Inflammatory macrophage treated with lipopolysaccharide for 1 hour (primary cell): ENCODE data around the gene OPHN1.

ENCODE experiments used
- DNase-seq, 2 donors: peaks; one replicate each; pipeline ENCODE4 v3.0.0-alpha.2; 2020 to 2022

Gene OPHN1, protein sequence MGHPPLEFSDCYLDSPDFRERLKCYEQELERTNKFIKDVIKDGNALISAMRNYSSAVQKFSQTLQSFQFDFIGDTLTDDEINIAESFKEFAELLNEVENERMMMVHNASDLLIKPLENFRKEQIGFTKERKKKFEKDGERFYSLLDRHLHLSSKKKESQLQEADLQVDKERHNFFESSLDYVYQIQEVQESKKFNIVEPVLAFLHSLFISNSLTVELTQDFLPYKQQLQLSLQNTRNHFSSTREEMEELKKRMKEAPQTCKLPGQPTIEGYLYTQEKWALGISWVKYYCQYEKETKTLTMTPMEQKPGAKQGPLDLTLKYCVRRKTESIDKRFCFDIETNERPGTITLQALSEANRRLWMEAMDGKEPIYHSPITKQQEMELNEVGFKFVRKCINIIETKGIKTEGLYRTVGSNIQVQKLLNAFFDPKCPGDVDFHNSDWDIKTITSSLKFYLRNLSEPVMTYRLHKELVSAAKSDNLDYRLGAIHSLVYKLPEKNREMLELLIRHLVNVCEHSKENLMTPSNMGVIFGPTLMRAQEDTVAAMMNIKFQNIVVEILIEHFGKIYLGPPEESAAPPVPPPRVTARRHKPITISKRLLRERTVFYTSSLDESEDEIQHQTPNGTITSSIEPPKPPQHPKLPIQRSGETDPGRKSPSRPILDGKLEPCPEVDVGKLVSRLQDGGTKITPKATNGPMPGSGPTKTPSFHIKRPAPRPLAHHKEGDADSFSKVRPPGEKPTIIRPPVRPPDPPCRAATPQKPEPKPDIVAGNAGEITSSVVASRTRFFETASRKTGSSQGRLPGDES

DNA sequence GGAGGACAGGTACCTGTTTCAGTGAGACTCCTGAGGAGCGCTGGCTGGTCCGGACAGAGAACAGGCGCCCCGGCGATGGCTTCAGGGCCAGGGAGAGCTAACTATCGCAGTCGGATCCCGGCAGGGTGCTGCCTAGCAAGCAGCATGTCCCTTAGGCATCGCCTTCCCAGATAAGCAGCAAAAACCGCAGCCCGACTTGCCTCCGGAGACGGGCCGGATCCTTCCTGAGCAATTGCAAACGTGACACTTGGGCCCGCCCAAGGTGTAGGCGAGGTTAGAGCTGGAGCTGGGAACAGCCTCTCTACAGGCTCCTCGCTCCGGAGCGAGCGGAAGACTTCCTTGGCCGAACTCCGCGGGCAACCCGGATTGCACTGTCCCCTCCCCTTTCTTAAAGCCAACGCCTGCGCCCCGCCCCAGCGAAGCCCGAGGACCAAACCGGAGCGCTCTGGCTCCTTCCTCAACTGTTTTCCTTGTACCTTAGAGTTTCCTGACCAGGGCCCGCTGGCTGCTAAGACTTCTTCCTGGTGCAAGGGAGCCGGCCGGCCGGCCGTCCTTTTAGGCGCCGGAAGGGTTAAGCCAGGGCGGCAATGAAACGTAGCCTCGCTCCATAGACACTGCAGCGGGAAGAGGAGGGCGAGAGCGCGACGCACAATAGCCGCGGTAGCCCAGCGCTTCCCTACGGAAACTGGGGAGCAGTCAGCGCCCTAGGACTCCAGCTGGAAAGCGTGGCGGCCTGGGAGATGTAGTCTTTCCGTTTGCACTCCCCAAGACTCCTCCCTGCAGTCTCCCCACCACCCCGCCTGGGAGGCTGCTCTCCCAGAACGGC lies at the start of gene OPHN1:
OPHN1 (minus strand) TSS at position 341 of the 826 bp plus-strand sequence. CDS start 475 bp downstream, outside the sequence.
- DNase-seq = peak; percentile 38 to 40

DNA sequence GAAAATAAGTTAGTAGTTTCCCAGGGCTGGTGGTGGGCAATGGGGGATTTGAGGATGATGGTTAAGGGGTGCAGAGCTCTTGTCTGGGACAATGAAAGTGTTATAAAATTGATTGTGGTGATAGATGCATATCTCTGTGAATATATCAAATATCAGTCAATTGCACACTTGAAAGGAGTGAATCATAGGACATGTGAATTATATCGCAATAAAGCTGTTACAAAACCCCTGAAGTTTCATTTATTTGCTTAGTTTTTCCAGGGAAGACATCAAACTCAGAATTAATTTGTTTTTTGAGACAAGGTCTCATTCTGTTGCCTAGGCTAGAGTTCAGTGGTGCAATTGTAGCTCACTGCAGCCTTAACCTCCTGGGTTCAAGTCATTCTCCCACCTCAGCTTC lies 47.7 kb upstream of the OPHN1 start:
- DNase-seq = peak; percentile 23 to 34

DNA sequence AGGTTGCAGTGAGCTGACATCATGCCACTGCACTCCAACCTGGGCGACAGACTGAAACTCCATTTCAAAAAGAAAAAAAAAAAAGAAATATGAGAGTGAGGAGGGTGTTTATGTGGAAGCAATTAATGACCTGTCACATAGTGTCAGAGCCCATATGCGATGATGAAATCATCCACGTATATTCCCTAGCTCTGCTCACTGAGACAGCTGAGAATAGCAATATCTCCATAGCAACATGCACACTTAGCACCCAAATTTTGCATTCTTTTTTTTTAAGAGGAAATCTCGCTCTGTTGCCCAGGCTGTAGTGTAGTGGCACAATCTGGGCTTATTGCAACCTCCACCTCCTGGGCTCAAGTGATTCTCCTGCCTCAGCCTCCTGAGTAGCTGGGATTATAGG lies 31.5 kb upstream of the OPHN1 start:
- DNase-seq = no peak

DNA sequence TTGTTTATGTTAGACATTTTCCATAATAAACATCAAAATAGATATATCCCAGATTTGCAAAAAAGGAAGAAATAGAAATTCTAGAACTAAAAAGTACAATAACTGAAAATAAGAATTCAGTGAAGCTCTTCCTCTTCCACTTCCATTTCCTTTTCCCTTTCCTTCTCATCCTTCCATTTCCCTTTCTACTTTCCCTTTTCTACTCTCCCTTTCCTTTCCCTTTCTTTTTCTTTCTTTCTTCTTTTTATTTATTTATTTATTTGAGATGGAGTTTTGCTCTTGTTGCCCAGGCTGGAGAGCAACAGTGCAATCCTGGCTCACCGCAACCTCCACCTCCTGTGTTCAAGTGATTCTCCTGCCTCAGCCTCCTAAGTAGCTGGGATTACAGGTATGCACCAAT lies 30.6 kb upstream of the OPHN1 start:
- no peak for DNase-seq

DNA sequence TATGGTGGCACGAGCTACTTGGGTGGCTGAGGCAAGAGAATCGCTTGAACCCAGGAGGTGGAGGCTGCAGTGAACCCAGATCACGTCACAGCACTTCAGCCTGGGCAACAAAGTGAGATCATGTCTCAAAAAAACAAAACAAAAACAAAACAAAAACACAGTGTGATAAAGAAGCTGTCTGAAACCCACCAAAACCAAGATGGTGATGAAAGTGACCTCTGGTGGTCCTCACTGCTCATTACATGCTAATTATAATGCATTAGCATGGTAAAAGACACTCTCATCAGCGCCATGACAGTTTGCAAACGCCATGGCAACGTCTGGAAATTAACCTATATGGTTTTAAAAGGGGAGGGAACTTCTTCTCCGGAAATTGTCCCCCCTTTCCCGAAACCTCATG lies 29.4 kb upstream of the OPHN1 start:
- DNase-seq = peak; percentile 4 to 27

DNA sequence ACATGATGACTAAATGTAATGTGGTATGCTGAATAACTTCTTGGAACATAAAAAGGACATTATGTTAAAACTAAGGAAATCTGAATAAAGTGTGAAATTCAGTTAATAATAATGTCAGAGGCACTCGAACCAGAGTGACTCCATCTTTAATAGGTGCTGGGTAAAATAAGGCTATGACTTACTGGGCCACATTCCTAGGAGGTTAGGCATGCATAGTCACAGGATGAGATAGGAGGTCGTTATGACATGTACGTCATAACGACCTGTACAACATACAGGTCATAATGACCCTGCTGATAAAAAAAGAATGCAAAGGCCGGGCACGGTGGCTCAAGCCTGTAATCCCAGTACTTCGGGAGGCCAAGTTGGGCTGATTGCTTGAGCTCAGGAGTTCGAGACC lies 28.9 kb upstream of the OPHN1 start:
- DNase-seq = no peak

DNA sequence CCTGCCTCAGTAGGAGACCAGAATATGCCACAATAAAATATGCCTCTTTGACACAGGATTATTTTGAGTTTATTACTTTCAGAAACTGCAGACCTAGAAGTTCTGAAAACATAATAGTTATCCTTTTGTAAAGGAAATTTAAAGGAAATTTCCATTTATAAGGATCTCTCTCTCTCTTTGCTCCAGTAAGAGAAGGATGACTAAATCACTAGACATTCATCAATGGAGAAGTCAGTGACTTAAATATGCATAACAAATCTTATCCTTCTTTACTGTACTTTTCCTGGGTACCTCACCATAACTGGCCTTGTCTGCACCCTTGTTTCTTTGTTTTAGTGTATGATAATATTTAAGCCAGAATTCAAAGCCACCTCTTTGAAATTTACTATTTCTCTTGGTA lies 28.3 kb upstream of the OPHN1 start:
- no peak for DNase-seq

DNA sequence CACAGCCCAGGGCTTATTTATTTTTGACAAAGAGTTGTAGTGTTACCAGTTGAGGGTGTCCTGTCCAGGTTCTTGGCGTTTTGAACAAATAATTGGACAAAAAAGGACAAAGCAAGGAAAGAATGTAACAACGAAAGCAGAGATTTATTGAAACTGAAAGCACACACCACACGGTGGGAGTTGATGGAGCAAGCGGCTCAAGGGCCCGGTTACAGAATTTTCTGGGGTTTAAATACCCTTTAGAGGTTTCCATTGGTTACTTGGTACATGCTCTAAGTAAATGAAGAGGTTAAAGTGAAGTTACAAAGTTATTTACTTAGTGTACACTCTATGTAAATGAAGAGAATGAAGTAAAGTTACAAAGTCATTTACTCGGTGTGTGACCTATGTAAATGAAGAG lies 27.8 kb upstream of the OPHN1 start:
- no peak for DNase-seq

DNA sequence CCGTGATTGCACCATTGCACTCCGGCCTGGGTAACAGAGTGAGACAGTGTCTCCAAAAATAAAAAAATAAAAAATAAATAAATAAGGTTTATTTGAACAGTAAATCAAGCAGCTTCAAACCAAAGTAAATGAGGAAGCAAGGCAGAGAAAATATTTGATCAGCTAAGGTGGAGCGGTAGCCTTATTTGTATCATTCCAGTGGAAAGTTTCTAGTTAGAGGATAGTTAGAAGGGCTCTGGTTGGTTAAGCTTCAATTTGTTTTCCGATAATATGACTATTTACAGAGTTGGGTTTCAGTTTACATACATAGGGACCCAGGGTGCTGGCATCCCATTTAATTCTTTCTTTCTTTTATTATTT lies 21.8 kb upstream of the OPHN1 start:
- DNase-seq = no peak

DNA sequence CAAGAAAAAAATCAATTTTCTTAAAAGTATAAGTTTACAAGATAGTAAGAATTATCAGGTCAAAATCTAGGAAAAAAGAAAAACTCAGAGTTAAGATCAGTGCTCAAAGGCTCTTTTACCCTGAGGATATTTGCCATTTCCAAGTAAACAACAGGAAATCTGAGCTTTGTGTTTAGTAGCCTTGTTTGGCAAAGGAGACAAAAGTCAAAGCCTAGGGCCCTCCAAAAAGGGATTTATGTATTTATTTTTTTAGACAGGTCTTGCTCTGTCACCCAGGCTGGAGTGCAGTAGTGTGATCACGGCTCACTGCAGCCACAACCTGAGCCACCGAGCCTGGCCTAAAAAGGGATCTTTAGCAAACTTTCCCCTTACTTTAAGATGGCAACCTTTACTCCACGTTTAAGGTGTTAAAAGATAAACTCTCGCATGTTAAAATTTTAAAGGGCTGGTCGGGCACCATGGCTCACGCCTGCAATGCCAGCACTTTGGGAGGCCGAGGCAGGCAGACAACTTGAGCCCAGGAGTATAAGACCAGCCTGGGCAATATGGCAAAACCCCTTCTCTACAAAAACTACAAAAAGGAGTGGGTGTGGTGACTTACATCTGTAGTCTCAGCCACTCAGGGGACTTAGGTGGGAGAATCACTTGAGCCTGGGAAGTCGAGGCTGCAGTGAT lies 21.3 kb upstream of the OPHN1 start:
- DNase-seq = no peak

DNA sequence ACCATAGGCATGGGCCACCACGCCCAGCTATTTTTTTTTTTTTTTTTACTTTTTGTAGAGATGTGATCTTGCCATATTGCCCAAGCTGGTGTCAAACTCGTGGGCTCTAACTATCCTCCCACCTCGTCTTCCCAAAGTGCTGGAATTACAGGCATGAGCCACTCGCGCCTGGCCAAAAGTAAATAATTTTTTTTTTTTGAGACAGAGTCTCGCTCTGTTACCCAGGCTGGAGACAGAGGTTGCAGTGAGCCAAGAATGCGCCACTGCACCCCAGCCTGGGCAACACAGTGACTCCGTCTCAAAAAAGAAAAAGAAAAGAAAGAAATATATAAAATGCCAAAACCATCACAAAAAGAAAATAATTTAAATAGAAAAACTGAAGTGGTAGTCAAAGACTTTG lies 18.4 kb upstream of the OPHN1 start:
- no peak for DNase-seq

DNA sequence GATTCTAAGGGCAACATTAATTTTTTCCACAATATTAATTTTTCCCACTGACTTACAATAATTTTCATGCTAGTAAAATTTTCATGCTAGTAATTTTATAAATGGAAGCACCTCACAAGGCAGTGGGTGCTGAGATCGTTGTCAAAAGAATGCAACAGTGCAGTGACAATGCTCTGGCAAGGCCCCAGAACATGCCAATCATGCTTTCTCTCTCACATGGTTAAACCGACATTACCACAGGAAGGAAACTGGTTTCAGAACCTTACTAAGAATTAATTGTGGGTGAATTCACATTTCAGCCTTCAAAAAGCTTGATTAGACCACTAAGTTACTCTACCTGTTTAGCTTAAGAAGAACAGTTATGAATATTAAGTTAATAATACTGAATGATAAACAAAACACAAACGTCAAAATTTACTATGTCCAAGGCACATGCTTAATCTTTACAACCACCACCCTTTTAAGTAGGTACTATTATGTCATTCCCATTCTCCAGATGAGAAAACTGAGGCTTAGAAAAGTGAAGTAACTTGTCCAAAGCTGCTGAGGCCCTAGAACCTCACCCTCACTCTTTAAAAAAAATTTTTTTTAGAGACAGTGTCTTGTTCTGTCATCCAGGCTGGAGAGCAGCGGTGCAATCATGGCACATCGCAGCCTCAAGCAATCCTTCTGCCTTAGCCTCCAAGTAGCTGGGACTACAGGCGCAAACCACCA lies 10.0 kb upstream of the OPHN1 start:
- DNase-seq = no peak

DNA sequence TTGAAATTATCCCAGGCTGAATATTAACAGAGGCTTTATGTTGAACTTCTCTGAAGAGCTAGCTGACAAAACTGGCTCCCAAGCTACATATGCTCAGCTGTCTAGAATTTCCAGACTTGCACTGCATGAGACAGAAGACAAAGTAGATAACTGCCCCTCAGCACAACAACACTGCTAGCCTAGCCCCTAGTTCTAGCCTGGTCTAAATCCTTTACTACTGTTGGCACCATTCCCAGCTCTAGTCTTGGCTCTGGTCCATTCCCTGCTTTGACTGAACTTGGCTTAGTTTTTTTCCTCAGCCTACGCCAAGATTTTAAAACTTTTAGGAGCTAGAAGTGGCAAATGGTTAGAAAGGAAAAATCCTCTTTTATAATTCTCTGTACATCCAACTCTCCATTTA lies 7.6 kb upstream of the OPHN1 start:
- DNase-seq = no peak

DNA sequence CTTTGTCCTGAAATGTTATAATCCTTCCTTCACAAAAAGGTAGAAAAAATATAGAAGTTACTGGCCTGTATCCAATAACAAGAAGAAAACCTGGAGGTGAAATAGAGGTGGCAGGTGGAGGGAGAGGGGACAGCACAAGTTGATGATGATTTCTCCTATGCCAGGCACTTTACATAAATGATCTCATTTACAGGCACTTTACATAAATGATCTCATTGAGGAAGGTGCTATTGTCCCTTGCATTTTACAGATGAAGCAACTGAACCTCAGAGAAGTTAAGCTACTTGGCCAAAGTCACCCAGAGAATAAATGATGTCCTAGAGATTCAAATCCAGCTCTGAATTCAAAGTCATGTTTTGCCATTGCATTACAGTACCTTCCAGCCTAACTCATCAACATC lies 7.1 kb upstream of the OPHN1 start:
- DNase-seq = no peak

DNA sequence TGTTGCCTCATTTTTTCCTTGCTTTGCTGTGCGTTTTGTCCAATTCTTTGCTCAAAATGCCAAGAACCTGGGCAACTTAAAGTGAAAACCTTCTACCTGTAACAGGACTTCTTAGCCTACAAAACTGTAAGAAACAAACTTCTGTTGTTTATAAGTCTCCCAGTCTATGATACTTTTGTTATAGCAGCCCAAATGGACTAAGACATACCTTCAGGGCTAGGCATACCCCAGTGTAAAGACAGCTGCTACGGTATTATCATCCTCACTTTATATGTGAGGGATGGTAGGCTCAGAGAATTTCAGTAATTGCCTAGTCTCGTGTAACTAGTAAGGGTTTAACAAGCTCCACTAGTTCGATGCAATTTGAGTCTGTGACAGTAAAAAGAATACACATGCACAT lies 6.0 kb upstream of the OPHN1 start:
- no peak for DNase-seq

DNA sequence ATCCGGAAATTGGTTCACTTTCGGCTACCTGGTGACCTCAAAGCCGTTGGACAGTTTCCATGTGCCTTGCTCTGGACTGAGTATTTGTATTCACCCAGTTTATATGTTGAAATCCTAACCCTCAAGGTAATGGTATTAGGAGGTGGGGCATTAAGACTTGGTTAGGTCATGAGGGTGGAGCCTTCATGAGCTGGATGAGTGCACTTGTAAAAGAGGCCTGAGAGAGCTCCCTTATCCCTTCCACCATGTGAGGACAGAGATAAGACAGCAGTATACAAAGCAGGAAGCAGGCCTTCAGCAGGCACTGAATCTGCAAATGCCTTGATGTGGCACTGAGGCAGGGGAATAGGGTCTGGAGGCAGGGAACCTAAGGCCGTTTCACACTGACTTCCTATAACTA lies 5.3 kb upstream of the OPHN1 start:
- no peak for DNase-seq

DNA sequence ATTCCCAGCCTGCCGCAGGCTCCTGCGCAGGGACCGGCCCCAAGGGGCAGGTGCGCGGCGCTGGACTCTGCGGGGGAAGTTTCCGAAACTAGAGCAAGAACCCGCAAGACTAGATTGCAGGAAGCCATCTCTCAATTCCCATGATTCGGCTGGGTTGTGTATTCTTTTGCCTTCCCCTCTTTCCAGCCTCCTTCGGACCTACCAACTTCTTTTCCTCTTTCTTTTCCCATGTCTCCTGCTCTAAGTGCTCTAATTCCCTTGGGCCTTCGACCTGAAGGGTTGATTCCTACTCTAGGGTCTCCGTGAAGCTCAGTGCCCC lies 645 bp upstream of the OPHN1 start:
- no peak for DNase-seq

DNA sequence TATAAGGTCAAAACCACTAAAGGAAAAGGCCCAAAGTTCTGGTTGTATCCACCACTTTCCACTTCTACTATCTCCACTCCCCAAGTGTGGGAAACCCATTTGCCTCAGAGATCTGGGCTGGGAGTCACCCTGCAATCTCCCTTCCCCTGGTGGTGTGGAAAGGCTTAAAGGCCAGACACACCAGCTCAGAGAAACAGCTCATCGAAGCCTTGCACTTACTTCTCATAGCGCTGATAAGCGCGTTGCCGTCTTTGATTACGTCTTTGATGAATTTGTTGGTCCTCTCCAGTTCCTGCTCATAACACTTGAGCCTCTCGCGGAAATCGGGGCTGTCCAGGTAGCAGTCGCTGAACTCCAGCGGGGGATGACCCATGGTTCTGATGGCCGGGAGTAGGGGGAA lies 647 bp downstream of the OPHN1 start:
- no peak for DNase-seq

DNA sequence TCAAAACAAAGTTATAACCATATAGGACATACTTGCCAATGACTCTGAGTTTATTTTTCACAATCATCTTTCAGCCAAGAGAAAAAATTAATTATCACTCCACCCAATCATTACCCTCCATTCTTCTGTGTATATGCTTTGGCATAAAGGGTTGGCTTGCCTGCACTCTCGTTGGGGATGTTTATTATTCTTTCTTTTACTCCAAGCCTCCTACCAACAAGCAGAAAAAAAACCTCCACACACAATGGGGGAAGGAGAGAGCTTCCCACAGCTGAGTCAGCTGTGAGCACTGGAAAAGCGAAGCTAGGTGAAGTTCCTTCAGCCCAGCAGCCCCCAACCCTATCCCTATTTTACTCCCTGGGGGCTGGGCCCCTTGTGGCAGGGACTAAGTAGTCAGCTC lies 1.5 kb downstream of the OPHN1 start:
- no peak for DNase-seq

DNA sequence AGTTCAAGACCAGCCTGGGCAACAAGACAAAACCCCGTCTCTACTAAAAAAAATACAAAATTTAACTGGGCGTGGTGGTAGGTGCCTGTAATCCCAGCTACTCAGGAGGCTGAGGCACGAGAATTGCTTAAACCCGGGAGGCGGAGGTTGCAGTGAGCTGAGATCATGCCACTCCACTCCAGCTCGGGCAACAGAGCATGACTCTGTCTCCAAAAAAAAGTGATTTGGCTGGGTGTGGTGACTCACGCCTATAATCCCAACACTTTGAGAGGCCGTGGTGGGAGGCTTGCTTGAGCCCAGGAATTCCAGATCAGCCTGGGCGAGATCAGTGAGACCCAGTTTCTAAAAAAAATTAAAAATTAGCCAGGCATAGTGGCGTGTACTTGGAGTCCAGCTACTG lies 4.1 kb downstream of the OPHN1 start:
- DNase-seq = no peak

DNA sequence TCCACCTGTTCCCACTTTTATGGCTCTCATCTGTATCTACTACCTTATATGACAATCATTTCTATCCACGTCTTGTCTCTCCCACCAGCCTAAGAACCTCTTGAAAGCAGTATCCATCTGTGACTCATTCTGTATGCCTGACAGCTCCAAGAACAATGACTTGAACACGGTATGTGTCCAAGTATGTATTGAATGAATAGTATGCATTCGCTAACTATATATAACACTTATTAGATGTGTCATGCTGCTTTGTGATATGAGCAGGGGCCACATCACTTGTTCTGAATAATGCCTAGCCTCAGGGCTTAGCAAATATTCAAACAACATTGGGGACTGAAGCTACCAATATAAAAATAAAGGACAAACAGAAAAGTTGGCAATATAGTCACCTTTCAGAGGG lies 4.9 kb downstream of the OPHN1 start:
- no peak for DNase-seq

DNA sequence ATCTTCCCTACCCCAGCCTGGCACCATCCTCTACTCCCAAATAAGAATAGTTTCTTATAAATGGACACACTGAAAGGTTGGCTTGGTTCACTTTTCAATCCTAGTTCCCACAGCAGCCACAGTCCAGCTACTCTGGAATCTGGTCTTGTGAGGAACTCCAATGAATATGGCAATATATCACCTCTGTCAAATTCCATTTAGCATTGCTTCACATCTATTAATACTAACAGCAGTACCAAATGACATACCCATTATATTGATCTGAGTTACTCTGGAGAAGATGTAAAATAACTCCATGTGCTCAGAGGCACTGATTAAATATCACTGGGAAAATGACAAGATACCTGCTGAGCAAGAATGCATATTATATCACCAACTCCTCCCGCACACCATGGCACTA lies 8.6 kb downstream of the OPHN1 start:
- no peak for DNase-seq

DNA sequence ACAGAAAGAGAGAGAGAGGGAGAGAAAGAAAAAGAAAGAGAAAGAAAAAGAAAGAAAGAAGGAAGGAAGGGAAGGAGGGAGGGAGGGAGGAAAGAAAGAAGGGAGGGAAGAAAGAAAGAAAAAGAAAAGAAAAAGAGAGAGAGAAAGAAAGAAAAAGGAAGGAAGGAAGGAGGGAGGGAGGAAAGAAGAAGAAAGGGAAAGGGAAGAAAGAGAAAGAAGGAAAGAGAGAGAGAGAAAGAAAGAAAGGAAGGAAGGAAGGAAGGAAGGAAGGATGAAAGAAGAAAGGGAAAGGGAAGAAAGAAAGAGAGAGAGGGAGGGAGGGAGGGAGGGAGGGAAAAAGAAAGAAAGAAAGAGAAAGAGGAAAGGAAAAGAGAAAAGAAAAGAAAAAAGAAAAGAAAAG lies 10.8 kb downstream of the OPHN1 start:
- DNase-seq = no peak
